Cerebellar nuclear complex (tissue), 1 donor: ENCODE measurements around the gene ODAPH.

Experiments
- DNase-seq, 2 experiments: peaks; one replicate each; lab custom pipeline; 2025; lab: John Stamatoyannopoulos, UW

The ODAPH gene

DNA sequence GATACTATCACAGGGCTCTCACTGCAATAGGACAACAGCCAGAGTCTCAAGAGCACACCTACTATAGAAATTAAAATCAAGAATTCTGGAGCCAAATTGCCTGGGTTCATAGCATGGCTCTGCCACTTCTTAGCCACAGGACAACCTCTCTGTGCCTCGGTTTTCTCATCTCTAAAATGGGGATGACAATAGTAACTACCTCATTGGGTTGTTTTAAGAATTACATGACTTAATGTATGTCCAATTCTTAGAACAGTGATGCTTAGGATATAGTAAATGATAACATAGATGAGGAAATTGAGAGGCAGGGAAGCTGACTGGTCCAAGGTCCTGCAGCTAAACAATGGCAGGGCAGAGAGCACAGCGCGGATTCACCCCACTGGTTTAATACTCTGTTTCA, 11.0 kb upstream of the ODAPH start:
- DNase-seq: no peak

DNA sequence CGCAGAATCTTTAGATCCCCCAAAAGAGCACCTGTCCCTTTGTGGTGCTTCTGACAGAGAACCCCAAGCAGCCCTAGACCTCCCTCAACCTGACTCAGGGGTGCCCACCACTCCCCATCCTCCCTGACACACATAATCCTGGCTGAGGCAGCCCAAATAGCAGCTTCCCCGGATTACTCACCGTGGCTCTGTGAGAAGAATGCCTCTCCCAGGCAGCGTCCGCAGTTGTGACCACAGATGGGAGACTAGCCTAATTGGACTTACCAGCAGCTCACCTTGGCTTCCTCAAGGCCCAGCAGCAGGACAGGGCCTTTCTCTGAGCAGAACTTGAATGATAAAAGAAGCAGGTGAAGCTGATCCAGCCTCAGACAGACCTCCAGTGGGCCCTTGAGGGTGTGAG, 10.3 kb upstream of the ODAPH start:
- DNase-seq: no peak

DNA sequence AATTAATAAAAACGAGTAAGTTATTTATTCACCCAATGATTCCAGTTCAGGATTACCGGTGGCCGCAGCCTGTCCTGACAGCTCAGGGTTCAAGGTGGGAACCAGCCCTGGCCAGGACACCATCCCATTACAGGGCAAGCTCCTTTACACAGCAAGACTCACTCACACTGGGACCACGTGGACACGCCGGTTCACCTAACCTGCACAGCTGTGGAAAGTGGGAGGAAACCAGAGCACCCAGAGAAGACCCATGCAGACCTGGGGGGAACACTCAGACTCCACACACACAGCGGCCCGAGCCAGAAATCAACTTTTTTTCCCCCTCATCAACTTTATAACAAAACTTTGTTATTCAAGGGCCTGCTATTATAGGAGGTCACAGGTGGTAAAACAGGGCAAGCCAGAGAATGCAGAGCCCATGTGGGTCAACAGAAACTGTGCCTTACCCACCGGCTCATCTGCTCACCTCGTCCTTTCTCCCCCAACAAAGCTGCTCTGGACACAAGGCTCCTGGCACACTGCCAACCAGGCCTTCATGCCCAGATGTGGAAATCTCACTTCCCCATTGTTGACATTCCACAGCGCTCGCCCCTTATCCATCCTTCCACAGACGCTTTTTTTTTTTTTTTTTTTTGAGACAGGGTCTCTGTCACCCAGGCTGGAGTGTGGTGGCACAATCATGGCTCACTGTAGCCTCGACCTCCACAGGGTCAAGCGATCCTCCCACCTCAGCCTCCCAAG, 8.0 kb upstream of the ODAPH start:
- DNase-seq: no peak

DNA sequence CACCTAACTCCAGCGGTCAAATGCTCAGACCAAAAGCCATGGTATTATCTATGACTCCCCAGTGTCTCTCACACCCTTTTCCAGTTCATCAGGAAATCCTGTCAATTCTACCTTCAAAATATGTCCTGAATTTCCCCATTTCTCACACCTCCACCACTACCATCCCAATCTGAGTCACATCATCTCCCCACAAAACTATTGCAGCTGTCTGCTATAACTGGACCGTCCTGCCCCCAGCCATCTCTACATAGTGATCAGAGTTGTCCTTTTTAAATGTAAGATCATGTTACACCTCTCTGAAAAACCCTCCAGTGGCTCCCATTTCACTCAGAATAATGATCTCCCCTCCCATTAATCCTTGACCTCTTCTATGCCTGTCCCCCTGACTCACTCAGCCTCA, 6.8 kb upstream of the ODAPH start:
- DNase-seq: no peak

DNA sequence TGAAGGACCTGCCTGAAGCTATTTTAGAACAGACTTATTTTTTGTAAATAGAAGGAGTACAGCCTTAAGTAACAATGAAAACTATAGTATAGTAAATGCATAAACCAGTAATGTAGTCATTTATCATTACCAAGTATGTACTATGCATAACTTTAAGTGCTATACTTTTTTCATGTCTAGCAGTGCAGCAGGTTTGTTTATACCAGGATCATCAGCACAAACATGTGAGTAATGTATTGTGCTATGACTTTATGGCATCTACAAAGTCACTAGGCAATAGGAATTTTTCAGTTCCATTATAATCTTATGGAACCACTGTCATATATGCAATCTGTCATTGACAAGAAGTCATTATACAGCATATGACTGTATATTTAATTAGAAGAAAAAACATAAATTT, 3.4 kb upstream of the ODAPH start:
- DNase-seq: no peak

- no peak for DNase-seq
Observed at GRCh38 chr4:75557696-75558095, 1.8 kb downstream of the ODAPH start.

- no peak for DNase-seq
Observed at GRCh38 chr4:75561789-75562188, 5.9 kb downstream of the ODAPH start.

DNA sequence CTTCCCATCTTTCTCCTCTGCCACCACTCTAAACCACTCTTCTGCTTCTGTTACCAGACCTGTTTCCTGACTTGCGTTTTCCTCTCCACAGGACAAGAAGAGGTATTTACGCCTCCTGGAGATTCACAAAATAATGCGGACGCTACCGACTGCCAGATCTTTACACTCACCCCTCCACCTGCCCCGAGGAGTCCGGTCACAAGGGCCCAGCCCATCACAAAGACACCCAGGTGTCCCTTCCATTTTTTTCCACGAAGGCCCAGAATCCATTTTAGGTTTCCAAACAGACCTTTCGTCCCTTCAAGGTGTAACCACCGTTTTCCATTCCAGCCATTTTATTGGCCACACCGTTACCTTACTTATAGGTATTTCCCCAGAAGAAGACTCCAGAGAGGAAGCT, 8.2 kb downstream of the ODAPH start:
- no peak for DNase-seq

DNA sequence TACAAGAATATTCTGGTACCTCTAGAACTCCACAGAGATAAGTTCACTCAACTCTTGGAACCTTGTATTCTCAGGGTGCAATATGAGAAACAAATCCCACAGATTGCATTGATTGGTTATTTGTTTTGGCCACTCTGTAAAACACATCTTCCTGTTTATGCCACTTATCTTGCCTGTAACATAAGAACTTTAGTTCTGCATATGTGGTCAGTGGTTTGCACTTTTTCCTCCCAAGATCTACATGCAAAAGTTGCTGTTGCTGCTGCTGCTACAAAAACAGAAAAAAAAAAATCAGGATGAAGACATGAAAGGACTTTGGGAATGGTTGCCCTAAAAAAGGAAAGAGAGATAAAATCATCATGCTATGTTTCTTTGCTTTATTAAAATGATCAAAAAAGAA, 9.6 kb downstream of the ODAPH start:
- DNase-seq: no peak

DNA sequence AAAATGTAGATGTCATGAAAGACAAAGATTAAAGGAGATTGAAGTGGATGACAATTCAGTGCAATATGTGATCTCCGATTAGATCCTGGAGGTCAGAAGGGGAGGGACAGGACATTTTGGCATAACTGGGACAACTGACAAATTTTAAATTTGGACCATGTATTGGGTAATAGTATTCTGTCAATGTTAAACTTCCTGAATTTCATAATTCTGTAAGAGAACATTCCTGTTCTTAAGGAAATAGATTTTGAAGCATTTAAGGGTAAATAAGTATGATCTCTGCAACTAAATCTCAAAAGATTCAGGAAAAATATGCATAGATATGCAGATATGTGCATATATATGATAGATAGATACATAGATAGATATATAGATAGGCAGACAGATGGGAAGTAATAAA, 11.0 kb downstream of the ODAPH start:
- no peak for DNase-seq

DNA sequence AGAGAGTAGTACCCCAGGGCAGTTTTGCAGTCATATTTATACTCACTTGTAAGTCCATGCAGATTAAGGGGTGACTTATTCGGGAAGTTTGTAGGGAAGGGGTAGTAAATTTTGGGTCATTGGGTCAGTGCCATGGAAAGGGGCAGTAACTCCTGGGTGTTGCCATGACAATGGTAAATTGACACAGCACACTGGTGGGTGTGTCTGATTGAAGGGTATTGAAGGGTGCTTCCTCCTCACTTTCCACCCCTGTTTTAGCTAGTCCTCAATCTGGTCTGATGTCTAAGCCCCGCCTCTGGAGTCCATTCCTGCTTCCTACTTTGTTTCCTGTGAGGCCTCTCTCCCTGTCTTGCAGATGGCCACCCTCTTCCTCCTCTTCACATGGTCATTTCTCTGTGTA, 11.9 kb downstream of the ODAPH start:
- no peak for DNase-seq

DNA sequence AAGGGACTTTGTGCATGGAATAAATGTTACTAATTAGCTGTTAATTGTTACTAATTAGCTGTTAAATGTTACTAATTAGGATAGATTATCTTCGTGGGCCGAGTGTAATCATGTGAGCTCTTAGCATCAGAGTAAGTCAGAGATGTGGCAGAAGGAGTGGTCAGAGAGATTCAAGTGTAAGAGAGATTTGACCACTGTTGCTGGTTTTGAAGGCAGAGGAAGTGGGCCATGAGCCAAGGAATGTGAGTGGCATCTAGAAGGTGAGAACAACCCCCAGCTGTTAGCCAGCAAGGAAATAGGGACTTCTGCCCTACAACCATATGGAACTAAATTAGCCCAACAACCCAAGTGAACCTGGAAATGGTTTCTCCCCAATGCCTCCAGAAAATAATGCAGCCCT, 28.2 kb downstream of the ODAPH start:
- DNase-seq: no peak

- DNase-seq: no peak
Observed at GRCh38 chr4:75593393-75593792, 37.5 kb downstream of the ODAPH start.

DNA sequence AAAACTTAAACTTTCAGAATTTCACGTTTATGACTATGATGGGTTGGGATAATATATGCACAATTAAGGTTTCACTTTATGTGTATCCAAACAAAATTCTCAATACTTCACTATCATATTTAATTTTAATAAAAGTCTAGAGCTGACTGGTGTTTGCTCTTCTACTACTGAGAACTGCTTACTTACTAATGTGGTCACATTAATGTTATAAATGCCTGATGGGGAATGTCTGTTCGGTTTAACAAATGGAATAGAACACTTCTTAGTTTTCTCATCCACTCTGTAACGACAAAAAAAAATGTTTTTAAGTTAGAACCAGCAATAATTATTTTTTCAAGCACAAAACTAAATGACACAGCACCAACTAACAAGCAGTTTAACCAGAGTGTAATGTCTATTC, 40.2 kb downstream of the ODAPH start:
- no peak for DNase-seq

GRCh38 chr4:75598390-75598789, 42.5 kb downstream of the ODAPH start:
- DNase-seq: no peak

DNA sequence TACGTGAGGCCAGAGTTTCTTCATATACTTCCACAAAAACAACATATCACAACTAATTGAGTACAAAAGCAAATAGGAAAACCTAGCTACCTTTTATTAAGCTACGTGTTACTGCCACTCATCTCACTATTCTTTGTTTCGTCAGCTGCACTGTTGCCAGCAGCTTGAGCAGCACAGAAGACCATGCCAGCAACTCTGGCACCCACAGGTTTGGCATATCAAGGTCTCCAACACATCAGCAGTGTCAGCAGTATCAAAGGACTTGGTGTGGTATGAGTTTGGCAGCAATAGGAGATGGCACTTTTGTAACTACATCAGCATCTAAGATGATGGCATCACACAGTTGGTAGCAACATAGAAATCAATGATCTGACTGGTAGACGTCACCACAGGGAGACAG, 43.8 kb downstream of the ODAPH start:
- DNase-seq: no peak

- DNase-seq: no peak
Observed at GRCh38 chr4:75605928-75606327, 50.1 kb downstream of the ODAPH start.

GRCh38 chr4:75612306-75612705, 56.4 kb downstream of the ODAPH start:
- DNase-seq: no peak
